Loucy (cell line): ENCODE data around the gene TMC5.

Experiments
- H2AFZ ChIP-seq: fragments of 200-600 bp; sonication (generic); 2 replicates; pipeline ENCODE4 v1.6.0; 2016; ENCODE audit warnings: antibody characterized with exemption, mild to moderate bottlenecking, low read length, moderate library complexity
- H3F3A ChIP-seq: fragments of 200-600 bp; 2 replicates; pipeline ENCODE4 v1.6.0; 2016; ENCODE audit warnings: antibody characterized with exemption, low read depth, mild to moderate bottlenecking
- H3K27me3 ChIP-seq: fragments of 200-600 bp; sonication (generic); 2 replicates; pipeline ENCODE4 v1.6.1; 2014; ENCODE audit warnings: low read length, mild to moderate bottlenecking; ENCODE audit not compliant: insufficient read depth, poor library complexity, severe bottlenecking
- H3K36me3 ChIP-seq: fragments of 200-600 bp; sonication (generic); 2 replicates; pipeline ENCODE4 v1.6.1; 2016; ENCODE audit warnings: low read length; ENCODE audit not compliant: insufficient read depth
- H3K4me1 ChIP-seq: fragments of 200-600 bp; sonication (generic); 2 replicates; pipeline ENCODE4 v1.5.1; 2014; ENCODE audit warnings: low read length, mild to moderate bottlenecking; ENCODE audit not compliant: insufficient read depth, poor library complexity, severe bottlenecking
- H3K4me2 ChIP-seq: fragments of 200-600 bp; sonication (generic); 2 replicates; pipeline ENCODE4 v1.6.0; 2014; ENCODE audit warnings: antibody characterized with exemption, low read length, low read depth, mild to moderate bottlenecking; ENCODE audit not compliant: poor library complexity, severe bottlenecking
- H3K4me3 ChIP-seq: fragments of 200-600 bp; sonication (generic); 2 replicates; pipeline ENCODE4 v1.5.1; 2014; ENCODE audit warnings: low read length, mild to moderate bottlenecking, mixed read lengths; ENCODE audit not compliant: poor library complexity, severe bottlenecking
- H3K79me2 ChIP-seq: fragments of 200-600 bp; sonication (generic); 2 replicates; pipeline ENCODE4 v1.6.1; 2014; ENCODE audit warnings: low read length; ENCODE audit not compliant: insufficient read depth
- H3K9ac ChIP-seq: fragments of 200-600 bp; sonication (generic); 2 replicates; pipeline ENCODE4 v1.6.0; 2014; ENCODE audit warnings: mild to moderate bottlenecking, low read depth, low read length, moderate library complexity; ENCODE audit not compliant: poor library complexity, severe bottlenecking
- H3K9me2 ChIP-seq: fragments of 200-600 bp; sonication (generic); replicated peaks from 2 replicates; pipeline ENCODE4 v1.6.1; 2016; ENCODE audit warnings: low read depth, low read length, mixed read lengths
- H3K9me3 ChIP-seq: fragments of 200-600 bp; sonication (generic); 2 replicates; pipeline ENCODE4 v1.6.1; 2014; ENCODE audit warnings: mild to moderate bottlenecking, antibody characterized with exemption, low read length, low read depth; ENCODE audit not compliant: insufficient read depth
- H4K20me1 ChIP-seq: fragments of 200-600 bp; sonication (generic); 2 replicates; pipeline ENCODE4 v1.6.0; 2014; ENCODE audit warnings: antibody characterized with exemption, low read length, mild to moderate bottlenecking; ENCODE audit not compliant: insufficient read depth, poor library complexity, severe bottlenecking
- CTCF ChIP-seq: fragments of 200-600 bp; sonication (generic); conservative IDR thresholded peaks from 2 replicates; pipeline ENCODE4 v1.5.1; 2014; ENCODE audit warnings: mild to moderate bottlenecking, antibody characterized with exemption, low read length
- EZH2phosphoT487 ChIP-seq: fragments of 200-600 bp; IDR thresholded peaks from 2 replicates; pipeline ENCODE4 v1.6.1; 2018; ENCODE audit warnings: antibody characterized with exemption, mild to moderate bottlenecking, moderate library complexity, borderline replicate concordance

TMC5 gene

GRCh38 chr16:19468300-19468699 is 50.6 kb downstream of the TMC5 start:
- Histone ChIP-seq H3K36me3 (no peaks in the 10 kb centered on the region), H3K79me2 (no peaks in the 10 kb centered on the region), H2AFZ (no peak overlapping the region), H3K9me3 (no peaks in the 10 kb centered on the region), H3K4me1 (no peaks in the 10 kb centered on the region), H3K9me2 (no peaks in the 10 kb centered on the region), H3K4me2 (no peak overlapping the region), H3F3A (no peaks in the 10 kb centered on the region), H3K9ac (no peak overlapping the region), H3K27me3 (no peaks in the 10 kb centered on the region), H3K4me3 (no peak overlapping the region), H4K20me1 (no peaks in the 10 kb centered on the region)
- TF ChIP-seq CTCF (no peak), EZH2phosphoT487 (no peak)

- Histone ChIP-seq H3K4me3 (no peak overlapping the region), H3K9ac (no peak overlapping the region), H3F3A (no peaks in the 10 kb centered on the region), H3K4me2 (no peak overlapping the region), H2AFZ (no peak overlapping the region), H3K27me3 (no peaks in the 10 kb centered on the region), H4K20me1 (no peaks in the 10 kb centered on the region), H3K36me3 (no peaks in the 10 kb centered on the region), H3K9me2 (no peaks in the 10 kb centered on the region), H3K9me3 (no peaks in the 10 kb centered on the region), H3K4me1 (no peaks in the 10 kb centered on the region), H3K79me2 (no peaks in the 10 kb centered on the region)
- no peak for TF ChIP-seq CTCF
- TF ChIP-seq EZH2phosphoT487, result no peak
Measured at GRCh38 chr16:19472482-19472881, 54.8 kb downstream of the TMC5 start.

DNA sequence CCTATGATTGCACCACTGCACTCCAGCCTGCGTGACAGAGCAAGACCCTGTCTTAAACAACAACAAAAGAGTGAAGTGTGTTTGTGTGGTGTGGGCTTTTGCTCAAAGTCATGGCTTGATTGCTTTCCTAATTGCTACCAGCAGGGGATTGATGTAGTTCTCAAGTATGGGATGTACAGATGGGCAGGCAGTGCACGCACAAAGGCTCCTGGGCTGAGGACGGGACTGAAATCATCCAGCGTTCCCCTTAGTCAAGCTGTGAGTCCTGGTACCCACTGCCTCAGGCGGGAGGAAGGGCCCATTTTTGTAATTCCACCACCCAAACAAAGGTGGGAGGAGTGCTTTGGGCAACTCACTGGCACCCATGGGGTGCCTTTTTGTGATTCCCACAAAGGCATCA is 56.9 kb downstream of the TMC5 start:
- H2AFZ ChIP-seq, result no peak overlapping the region
- H3K4me2 ChIP-seq, result no peak overlapping the region
- no peaks in the 10 kb centered on the region for H4K20me1 ChIP-seq
- H3K27me3 ChIP-seq, result no peaks in the 10 kb centered on the region
- H3K4me3 ChIP-seq, result no peak overlapping the region
- no peaks in the 10 kb centered on the region for H3K4me1 ChIP-seq
- H3K9ac ChIP-seq, result no peak overlapping the region
- no peaks in the 10 kb centered on the region for H3K9me3 ChIP-seq
- H3K9me2 ChIP-seq, result no peaks in the 10 kb centered on the region
- no peaks in the 10 kb centered on the region for H3K79me2 ChIP-seq
- H3K36me3 ChIP-seq, result no peaks in the 10 kb centered on the region
- H3F3A ChIP-seq, result no peaks in the 10 kb centered on the region
- TF ChIP-seq CTCF, result no peak
- no peak for TF ChIP-seq EZH2phosphoT487
